ENCODE data around the gene PCGF3.

DNA sequence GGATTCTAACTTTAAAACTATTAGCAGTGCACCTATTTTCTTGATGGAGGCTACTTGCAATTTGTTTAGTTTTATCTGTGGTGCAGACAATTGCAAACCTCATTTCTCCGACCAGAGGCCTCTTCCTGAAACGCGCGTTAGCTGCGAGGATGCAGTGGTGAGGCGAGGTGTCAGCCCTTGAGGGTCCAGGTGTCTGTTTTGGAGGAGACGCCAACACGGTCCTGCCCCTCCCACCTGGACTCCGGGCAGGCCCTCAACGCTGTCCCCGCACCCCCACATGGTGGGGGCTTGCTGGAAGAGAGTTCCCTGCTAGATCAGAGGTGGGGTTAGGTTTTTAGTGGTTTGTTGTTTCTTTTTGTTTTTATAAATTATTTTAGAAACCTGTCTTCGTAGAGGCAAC lies 34.4 kb downstream of the PCGF3 start:
- TF ChIP-seq CTCF (IDR thresholded peaks at IDR 0.05; ENCODE audit: insufficient read depth, low read length, poor library complexity, severe bottlenecking) (no peak), EZH2phosphoT487 (conservative IDR thresholded peaks at IDR 0.05; ENCODE audit: low read length) (no peak)
